Sciatic nerve (tissue), 2 donors: ENCODE data around the gene SNRNP70. TPM values are rescaled to one million over a fixed set of nuclear protein-coding genes. Genes with fewer than 3 reads are reported as not detected.

Experiments
- ATAC-seq: fragments of 200-7000 bp; cut with Tn5 transposase; one replicate; pipeline ENCODE4 v1.9.1; 2020; ENCODE audit warnings: mild to moderate bottlenecking, moderate library complexity
- DNase-seq: peaks from one replicate; pipeline ENCODE4 v3.0.0-alpha.2; 2020; ENCODE audit warnings: low spot score
- intact Hi-C: fragments of 100-400 bp; cut with DNase I; formaldehyde crosslinking; loops from one replicate; pipeline ENCODE4 v1.14.2; 2022
- total RNA-seq: library from RNA; stranded (reverse); fragmentation: NEBNext Ultra II Directional; extraction: Animal tissue kit (Norgen Biotek cat#: 25700); gene quantifications from one replicate; pipeline ENCODE4 v1.2.1, GENCODE V29; 2021
- donor health status: DM: no; HTN: no; CAD: no.
- donor health status: DM: no; HTN: no; CAD: no.

The SNRNP70 gene
- total RNA-seq, 1 donor from 2014 or later = 299 TPM

- ATAC-seq = no peak
- intact Hi-C loops = no loop called here
- no peak for DNase-seq
Observed at GRCh38 chr19:49094505-49095482, 9.5 kb downstream of the SNRNP70 start.

DNA sequence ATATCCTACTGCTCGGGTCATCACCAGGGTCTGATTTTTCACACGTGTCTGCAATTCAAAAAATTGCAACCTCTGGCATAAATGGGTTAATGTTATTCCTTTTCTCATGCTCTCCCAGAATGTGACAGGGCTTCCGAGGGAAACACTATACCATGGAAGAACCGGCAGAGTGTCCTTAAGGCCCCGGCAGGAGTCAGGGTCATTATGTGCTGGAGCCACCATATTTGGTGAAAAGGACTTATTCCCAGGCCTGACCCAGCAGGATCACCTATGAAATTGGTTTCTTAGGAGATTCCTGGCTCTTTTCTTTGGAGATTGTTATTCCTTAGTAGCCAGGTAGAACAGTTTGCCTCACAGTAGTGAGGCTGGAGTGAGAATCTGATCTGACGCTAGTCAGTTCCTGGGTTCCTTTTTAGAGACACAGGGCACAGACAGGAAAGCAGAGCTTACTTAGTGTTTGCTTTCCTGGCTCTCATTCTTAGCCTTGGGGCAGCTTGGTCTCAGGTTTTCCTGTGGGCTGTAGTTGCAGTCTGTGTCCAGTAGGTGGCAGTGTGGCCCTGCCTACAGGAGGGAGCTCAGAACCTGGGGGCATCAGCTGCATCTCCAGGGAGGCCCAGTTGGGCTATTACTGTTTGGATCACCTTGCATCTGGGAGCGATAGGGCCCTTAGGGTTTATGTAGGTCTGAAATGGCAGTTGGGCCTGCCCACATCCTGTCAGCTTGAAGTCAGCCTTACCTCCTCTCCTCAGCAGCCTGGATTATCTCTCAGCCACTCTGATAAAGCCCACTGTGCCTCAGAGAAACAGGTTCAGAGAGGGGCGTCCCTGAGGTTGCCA lies 12.4 kb downstream of the SNRNP70 start:
- intact Hi-C loops = no loop called here
- DNase-seq (peak; percentile 76), ATAC-seq (peak; percentile 77)

DNA sequence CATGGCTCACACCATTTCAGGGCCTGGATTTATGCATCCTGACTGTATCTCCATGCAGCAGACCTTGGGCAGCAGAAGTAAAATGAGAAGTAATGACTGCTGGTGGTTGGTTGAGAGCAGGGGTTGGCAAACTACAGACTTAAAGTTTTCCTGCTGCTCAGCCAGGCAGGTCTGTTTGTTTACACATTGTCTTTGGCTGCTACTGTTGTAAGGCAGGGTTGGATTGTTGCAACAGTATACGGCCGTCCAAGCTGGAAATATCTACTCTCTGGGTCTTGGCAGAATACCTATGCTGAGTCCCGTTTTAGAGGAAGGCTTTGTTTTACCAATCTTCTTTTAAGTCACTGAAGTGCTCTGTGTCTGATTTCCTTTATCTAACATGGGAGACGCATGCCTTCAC lies 13.5 kb downstream of the SNRNP70 start:
- intact Hi-C loops = no loop called here
- DNase-seq = no peak

DNA sequence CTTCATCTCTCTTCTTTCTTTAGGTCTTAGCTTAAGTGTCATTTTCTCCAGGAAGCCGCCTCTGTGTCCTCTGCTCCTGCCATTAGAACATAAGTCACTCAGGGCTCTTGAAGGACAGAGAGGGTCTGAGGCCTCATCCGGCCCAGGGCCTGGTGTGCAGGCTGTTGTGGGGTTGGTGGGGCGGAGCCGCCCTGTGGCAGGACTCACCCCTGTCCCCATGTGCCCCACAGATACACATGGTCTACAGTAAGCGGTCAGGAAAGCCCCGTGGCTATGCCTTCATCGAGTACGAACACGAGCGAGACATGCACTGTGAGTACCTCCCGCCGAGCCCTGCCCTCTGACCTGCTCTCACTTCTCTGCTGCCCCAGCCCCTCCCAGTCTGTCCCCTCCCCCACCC lies 15.9 kb downstream of the SNRNP70 start:
- intact Hi-C loops = no loop called here
- DNase-seq (no peak), ATAC-seq (no peak)

More for the DNA sequence above, 13.5 kb downstream of the SNRNP70 start:
- no peak for ATAC-seq

DNA sequence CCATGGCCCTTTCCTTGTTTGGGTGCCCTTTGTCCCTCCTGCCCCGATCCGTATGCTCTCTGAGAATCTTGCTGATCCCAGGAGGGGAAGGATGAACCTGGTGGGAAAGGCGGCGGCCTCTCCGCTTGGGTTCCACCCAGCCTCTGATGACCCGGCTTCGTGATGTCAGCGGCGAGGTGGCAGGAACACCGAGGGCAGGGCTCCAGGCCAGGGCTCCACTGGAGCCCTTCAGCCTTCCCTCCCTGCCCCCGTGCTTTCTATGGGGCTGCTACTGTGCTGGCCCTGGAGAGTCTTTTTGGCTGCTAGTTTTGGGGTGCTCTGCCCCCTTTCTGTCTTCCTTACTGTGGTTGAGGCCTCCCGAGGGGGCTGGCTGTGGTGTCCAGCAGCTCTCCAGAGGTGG lies 17.1 kb downstream of the SNRNP70 start:
- DNase-seq (no peak), ATAC-seq (no peak)
- intact Hi-C loops = no loop called here

- DNase-seq = no peak
- intact Hi-C loops = no loop called here
- ATAC-seq = no peak
Observed at GRCh38 chr19:49103331-49104085, 18.3 kb downstream of the SNRNP70 start.

- intact Hi-C loops = no loop called here
- ATAC-seq = peak; percentile 31
Observed at GRCh38 chr19:49104229-49104864, 19.1 kb downstream of the SNRNP70 start.

GRCh38 chr19:49106648-49107135 lies 21.4 kb downstream of the SNRNP70 start:
- peak; percentile 67 for DNase-seq
- intact Hi-C loops = no loop called here
- ATAC-seq = peak; percentile 48

More at GRCh38 chr19:49104229-49104864, 19.1 kb downstream of the SNRNP70 start:
- no peak for DNase-seq

DNA sequence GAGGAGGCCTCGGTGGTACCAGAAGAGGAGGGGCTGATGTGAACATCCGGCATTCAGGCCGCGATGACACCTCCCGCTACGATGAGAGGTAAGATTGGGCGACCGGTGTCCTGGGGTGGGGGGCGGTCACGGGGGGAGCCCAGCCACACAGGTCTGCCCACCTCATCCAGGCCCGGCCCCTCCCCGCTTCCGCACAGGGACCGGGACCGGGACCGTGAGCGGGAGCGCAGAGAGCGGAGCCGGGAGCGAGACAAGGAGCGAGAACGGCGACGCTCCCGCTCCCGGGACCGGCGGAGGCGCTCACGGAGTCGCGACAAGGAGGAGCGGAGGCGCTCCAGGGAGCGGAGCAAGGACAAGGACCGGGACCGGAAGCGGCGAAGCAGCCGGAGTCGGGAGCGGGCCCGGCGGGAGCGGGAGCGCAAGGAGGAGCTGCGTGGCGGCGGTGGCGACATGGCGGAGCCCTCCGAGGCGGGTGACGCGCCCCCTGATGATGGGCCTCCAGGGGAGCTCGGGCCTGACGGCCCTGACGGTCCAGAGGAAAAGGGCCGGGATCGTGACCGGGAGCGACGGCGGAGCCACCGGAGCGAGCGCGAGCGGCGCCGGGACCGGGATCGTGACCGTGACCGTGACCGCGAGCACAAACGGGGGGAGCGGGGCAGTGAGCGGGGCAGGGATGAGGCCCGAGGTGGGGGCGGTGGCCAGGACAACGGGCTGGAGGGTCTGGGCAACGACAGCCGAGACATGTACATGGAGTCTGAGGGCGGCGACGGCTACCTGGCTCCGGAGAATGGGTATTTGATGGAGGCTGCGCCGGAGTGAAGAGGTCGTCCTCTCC lies 22.6 kb downstream of the SNRNP70 start:
- intact Hi-C loops = no loop called here
- no peak for DNase-seq
- ATAC-seq = no peak

DNA sequence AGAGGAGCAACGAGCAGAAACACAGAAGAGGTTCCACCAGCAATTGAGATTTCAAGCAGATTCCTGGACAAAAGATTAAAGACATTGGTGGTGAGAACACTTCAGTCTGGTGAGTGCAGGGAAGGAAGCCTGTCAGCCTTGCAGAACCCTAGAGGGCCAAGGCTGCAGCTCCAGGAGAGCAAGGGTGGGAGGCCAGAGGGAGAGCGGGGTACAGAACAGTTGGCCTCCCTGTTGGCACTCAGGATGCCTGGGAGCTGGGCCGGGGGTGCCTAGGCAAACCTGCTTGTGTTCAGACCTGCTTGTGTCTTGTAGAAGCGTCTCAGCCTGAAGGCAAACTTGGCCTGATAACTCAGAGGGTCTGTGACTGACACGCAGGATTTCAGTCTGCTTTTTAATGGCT lies 23.8 kb downstream of the SNRNP70 start:
- intact Hi-C loops = no loop called here
- DNase-seq = no peak
- ATAC-seq = no peak

DNA sequence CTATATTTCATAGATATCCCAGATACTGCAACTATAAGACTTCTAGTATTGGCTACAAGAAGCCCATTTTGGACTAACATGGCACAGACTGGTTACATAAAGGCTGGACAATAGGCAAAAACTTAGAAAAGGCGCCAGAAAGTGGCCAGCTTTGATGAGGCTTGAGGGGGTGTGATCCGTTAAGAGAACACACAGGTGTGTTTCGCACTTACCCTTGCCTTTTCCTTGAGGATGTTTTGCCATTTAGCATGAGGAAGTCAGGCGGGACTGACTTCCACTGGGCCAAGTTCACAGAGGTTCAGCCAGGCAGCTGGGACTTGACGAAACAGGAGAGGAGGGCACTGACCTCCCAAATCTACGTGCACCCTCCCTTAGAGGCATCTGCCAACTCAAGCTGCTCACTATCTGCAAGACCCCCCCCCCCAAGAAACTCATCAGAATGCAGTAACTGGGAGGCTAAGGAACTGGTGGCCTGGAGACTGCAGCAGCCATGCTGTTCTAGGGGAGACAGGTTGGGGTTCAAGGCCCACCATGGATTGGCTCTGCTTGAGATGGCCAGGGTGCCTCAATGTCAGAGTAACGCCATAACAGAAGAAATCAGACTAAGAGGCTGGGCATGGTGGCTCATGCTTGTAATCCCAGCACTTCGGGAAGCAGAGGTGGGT lies 24.4 kb downstream of the SNRNP70 start:
- DNase-seq (no peak), ATAC-seq (no peak)
- intact Hi-C loops = no loop called here

DNA sequence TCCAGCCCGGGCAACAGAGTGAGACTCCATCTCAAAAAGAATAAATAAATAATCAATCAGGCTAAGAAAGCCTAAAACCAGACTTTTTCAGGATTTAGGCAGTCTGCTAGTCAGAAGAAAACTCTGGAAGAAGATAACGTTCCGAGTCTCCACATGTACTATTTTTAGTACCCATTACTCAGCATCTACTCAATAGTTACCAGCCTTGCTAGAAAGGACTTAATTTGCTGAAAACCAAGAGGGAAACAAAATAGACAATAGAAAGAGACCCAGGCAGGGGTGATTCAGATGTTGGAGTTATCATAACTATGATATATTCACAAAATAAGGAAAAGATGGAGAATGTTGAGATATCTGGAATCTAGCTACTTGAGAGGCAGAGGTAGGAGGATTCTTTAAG lies 25.3 kb downstream of the SNRNP70 start:
- intact Hi-C loops = no loop called here
- DNase-seq (no peak), ATAC-seq (no peak)

DNA sequence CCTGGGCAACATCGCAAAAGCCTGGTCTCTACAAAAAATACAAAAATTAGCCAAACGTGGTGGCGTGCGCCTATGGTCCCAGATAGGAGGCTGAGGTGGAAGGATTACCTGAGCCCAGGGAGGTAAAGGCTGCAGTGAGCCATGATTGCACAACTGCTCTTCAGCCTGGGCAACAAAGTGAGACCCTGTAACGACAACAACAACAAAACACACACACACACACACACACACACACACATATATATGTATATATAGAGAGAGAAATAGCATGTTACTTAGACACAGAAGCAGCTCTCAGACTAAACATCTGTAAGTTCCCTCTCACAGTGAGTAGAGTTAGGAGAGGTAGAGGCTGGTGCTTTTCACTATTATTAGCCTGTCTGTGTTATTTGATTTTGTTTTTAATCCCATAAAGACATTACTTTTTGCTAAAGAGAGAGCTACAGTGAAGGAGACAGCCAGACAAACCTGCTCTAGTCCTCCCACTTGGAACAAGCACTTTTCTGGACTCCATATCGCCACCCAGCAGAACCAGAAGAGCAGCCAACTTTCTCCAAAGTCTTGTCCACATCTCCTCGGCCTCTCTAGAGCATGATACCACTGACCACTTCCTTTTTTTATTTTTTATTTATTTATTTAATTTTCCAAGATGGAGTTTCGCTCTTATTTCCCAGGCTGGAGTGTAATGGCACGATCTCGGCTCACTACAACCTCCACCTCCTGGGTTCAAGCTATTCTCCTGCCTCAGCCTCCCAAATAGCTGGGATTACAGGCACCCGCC lies 26.2 kb downstream of the SNRNP70 start:
- DNase-seq = no peak
- no peak for ATAC-seq
- intact Hi-C loops = no loop called here

DNA sequence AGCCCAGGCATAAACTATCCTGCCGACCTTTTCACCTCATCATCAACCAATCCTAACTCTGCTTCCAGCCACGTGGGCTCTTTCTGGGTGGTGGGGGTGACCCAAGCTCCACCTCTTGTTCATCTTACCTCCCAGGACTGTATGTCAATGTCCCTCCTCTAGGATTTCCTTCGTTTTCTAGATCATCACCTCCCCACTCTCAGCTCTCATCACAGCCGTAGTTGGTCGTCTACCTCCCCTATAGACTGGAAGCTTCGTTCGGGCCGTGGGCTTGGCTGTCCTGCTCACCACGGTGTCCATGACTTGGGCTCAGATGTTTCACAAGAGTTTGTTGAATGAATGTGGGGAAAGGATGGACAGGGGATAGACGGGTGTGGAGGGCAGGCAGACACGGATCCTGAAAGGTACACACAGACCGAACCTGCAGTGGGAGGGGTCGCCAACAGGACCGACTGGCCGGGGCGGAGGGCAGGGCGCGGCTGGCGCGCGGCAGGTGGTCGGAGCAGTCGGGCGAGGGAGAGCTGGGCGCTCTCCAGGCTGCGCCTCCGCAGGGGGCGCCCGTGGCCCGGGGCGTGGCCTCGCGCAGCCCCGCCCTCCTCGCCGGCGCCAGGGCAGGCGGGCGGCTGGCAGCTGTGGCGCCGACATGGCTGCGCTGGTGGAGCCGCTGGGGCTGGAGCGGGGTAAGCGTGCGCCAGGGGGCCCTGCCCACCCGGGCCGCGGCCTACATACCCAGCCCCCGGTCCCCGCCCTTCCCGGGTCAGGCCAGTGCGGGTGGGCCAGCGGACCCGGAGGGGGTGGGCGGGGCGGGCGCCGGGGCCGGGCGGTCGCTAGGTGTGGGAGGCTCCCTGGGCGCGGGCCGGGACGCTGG lies 28.7 kb downstream of the SNRNP70 start, which contains the start of gene LIN7B:
LIN7B (plus strand) TSS at position 609 of the 868 bp plus-strand sequence; CDS start at position 644, 35 bp downstream.
- peak; percentile 78 for DNase-seq
- intact Hi-C loops = no loop called here
- ATAC-seq = peak; percentile 54

DNA sequence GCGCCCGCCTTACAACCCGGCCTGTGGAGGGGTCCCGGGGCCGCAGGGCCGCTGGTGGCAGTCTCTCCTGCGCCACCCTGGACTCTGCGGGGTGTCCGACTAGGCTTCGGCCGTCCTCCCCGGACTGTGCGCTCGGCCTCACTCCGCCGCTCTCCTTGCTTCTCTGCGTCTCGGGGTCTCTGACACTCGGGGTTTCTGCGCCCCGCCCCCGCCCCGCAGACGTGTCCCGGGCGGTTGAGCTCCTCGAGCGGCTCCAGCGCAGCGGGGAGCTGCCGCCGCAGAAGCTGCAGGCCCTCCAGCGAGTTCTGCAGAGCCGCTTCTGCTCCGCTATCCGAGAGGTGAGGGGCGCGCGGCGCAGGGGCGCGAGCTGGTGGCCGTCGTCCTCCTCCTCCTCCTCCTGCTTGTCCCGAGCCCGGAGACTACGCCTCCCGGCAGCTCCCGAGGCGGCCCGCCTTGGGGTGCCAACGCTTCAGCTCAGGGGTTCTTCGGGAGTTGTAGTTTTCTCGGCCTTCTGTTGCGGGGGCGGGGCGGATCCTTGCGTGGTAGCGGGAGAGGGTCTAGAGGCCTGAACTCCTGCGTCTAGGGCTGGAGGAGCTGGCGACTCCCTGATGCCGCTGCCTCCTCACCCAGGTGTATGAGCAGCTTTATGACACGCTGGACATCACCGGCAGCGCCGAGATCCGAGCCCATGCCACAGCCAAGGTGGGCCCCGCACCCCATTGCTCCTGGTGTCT lies 29.5 kb downstream of the SNRNP70 start:
- intact Hi-C loops = no loop called here
- peak; percentile 29 for ATAC-seq

More for the DNA sequence above, 29.5 kb downstream of the SNRNP70 start:
- DNase-seq = peak; percentile 81
